HG02678 (cell line): ENCODE measurements around the gene CEP104.
A peak's percentile ranks its signal among the peaks of the same experiment; 100 is the strongest.

Source experiments
- ATAC-seq: cut with Tn5 transposase; IDR thresholded peaks from one replicate; pipeline ENCODE4 v1.9.1; 2021; ENCODE audit warnings: mild to moderate bottlenecking, moderate library complexity; ENCODE audit not compliant: unreplicated experiment

CEP104 gene

GRCh38 chr1:3856923-3857790 is at the start of gene CEP104, which contains the start of gene DFFB:
Gene CEP104, minus strand, starts transcription at chr1:3857211. Its CDS starts 4,804 bp downstream, at chr1:3852407.
Gene DFFB, plus strand, starts transcription at chr1:3857476. Its CDS starts 128 bp downstream, at chr1:3857604.
- peak; percentile 96 for ATAC-seq

- ATAC-seq = no peak
These were observed 49.6 kb upstream of the CEP104 start for GRCh38 chr1:3906672-3907020.

GRCh38 chr1:3905953-3906671 is 49.1 kb upstream of the CEP104 start:
- ATAC-seq = no peak

- no peak for ATAC-seq
These were observed 48.4 kb upstream of the CEP104 start for GRCh38 chr1:3905266-3905952.

GRCh38 chr1:3904843-3905185 is 47.8 kb upstream of the CEP104 start:
- no peak for ATAC-seq

GRCh38 chr1:3904006-3904842 is 47.2 kb upstream of the CEP104 start:
- no peak for ATAC-seq

GRCh38 chr1:3903141-3904005 is 46.4 kb upstream of the CEP104 start:
- ATAC-seq = no peak

- no peak for ATAC-seq
These were observed 45.6 kb upstream of the CEP104 start for GRCh38 chr1:3902571-3903091.

- ATAC-seq = no peak
These were observed 45.1 kb upstream of the CEP104 start for GRCh38 chr1:3902111-3902511.

GRCh38 chr1:3900969-3901529 is 44.0 kb upstream of the CEP104 start:
- peak; percentile 48 for ATAC-seq

- ATAC-seq = peak; percentile 64
These were observed 43.3 kb upstream of the CEP104 start, which contains the start of gene C1orf174 for GRCh38 chr1:3900150-3900968. Gene C1orf174, minus strand, starts transcription at chr1:3900272. Its CDS starts 86 bp downstream, at chr1:3900186.

- no peak for ATAC-seq
These were observed 42.7 kb upstream of the CEP104 start for GRCh38 chr1:3899754-3900149.

GRCh38 chr1:3898994-3899753 is 42.2 kb upstream of the CEP104 start:
- no peak for ATAC-seq

GRCh38 chr1:3898475-3898735 is 41.4 kb upstream of the CEP104 start:
- no peak for ATAC-seq

GRCh38 chr1:3896396-3897000 is 39.5 kb upstream of the CEP104 start:
- no peak for ATAC-seq

- no peak for ATAC-seq
These were observed 38.9 kb upstream of the CEP104 start for GRCh38 chr1:3895951-3896325.

GRCh38 chr1:3895279-3895950 is 38.4 kb upstream of the CEP104 start:
- no peak for ATAC-seq
